IMR-90 (cell line): ENCODE results near the gene SCARF2. TPM values are rescaled to one million over a fixed set of nuclear protein-coding genes. Genes with fewer than 3 reads are reported as not detected.

ENCODE experiments used
- ATAC-seq: fragments of 200-7000 bp; cut with Tn5 transposase; 2 replicates; pipeline ENCODE4 v1.9.1; 2020; ENCODE audit warnings: low read depth, mild to moderate bottlenecking, moderate library complexity
- BruUV-seq: library from RNA; stranded (reverse); fragments of 400-500 nt; replicated peaks from 2 replicates; lab custom pipeline; 2021; lab: Mats Ljungman, UMichigan
- CTCF ChIA-PET: fragments of 300-600 bp; formaldehyde crosslinking; extraction: SDS; loops from one replicate; lab custom pipeline; 2021; ENCODE audit warnings: antibody characterized with exemption; lab: Yijun Ruan, JAX
- POLR2A ChIA-PET: fragments of 300-600 bp; sonication (Branson Sonifier 250); formaldehyde crosslinking; loops from one replicate; lab custom pipeline; 2022; ENCODE audit warnings: antibody characterized with exemption; ENCODE audit not compliant: unreplicated experiment; lab: Charles Lee
- DNase-seq: peaks from one replicate; pipeline ENCODE4 v3.0.0; 2013
- H2AFZ ChIP-seq: replicated peaks from 2 replicates; pipeline ENCODE3; 2013; ENCODE audit warnings: low read length, mild to moderate bottlenecking; ENCODE audit not compliant: poor library complexity
- H2AK5ac ChIP-seq: 2 replicates; pipeline ENCODE4 v1.6.1; 2013; ENCODE audit warnings: low read depth, low read length, inconsistent platforms
- H2AK9ac ChIP-seq: replicated peaks from 2 replicates; pipeline ENCODE3; 2013; ENCODE audit warnings: mild to moderate bottlenecking, low read depth, low read length, moderate library complexity; ENCODE audit not compliant: poor library complexity
- H2BK120ac ChIP-seq: 2 replicates; pipeline ENCODE4 v1.6.1; 2013; ENCODE audit warnings: low read depth, low read length, inconsistent platforms
- H2BK15ac ChIP-seq: 3 replicates; pipeline ENCODE4 v1.6.1; 2013; ENCODE audit warnings: low read depth, low read length, inconsistent platforms
- H2BK20ac ChIP-seq: 2 replicates; pipeline ENCODE4 v1.6.1; 2013; ENCODE audit warnings: low read depth, mild to moderate bottlenecking, inconsistent platforms, low read length, moderate library complexity
- H2BK5ac ChIP-seq: 2 replicates; pipeline ENCODE4 v1.6.1; 2013; ENCODE audit warnings: mild to moderate bottlenecking, low read depth, low read length, inconsistent platforms; ENCODE audit not compliant: poor library complexity, severe bottlenecking
- H3K14ac ChIP-seq: replicated peaks from 2 replicates; pipeline ENCODE4 v1.6.1; 2013; ENCODE audit warnings: low read depth, low read length, inconsistent platforms
- H3K18ac ChIP-seq: 2 replicates; pipeline ENCODE4 v1.6.1; 2013; ENCODE audit warnings: low read depth, low read length, control low read depth
- H3K23ac ChIP-seq: 2 replicates; pipeline ENCODE4 v1.6.1; 2013; ENCODE audit warnings: low read depth, low read length, inconsistent platforms
- H3K27ac ChIP-seq: 2 replicates; pipeline ENCODE4 v1.5.1; 2013; ENCODE audit warnings: mild to moderate bottlenecking, control low read depth, low read length; ENCODE audit not compliant: insufficient read depth
- H3K27me3 ChIP-seq: 2 replicates; pipeline ENCODE4 v1.6.1; 2013; ENCODE audit warnings: low read length; ENCODE audit not compliant: control insufficient read depth, insufficient read depth
- H3K36me3 ChIP-seq: 2 replicates; pipeline ENCODE4 v1.6.1; 2013; ENCODE audit warnings: low read length, mixed read lengths; ENCODE audit not compliant: control insufficient read depth, insufficient read depth
- H3K4ac ChIP-seq: 2 replicates; pipeline ENCODE4 v1.6.1; 2013; ENCODE audit warnings: low read depth, low read length, inconsistent platforms
- H3K4me1 ChIP-seq: 2 replicates; pipeline ENCODE4 v1.6.1; 2013; ENCODE audit warnings: low read length, mixed read lengths; ENCODE audit not compliant: control insufficient read depth, insufficient read depth
- H3K4me2 ChIP-seq: 2 replicates; pipeline ENCODE4 v1.6.1; 2013; ENCODE audit warnings: low read depth, mild to moderate bottlenecking, control low read depth, low read length, moderate library complexity
- H3K4me3 ChIP-seq: 2 replicates; pipeline ENCODE4 v1.5.1; 2013; ENCODE audit warnings: low read depth, mild to moderate bottlenecking, control low read depth, low read length, moderate library complexity; ENCODE audit not compliant: insufficient read depth
- H3K56ac ChIP-seq: 2 replicates; pipeline ENCODE4 v1.6.1; 2013; ENCODE audit warnings: low read length, inconsistent platforms; ENCODE audit not compliant: insufficient read depth; ENCODE audit errors: extremely low read depth
- H3K79me1 ChIP-seq, 2 experiments: 2 replicates each; pipeline ENCODE4 v1.6.1; 2013; ENCODE audit warnings: low read length in 2 of 2, inconsistent platforms in 1 of 2, low read depth in 1 of 2
- H3K9ac ChIP-seq: 2 replicates; pipeline ENCODE4 v1.6.1; 2013; ENCODE audit warnings: low read depth, low read length, control low read depth
- H3K9me1 ChIP-seq: 2 replicates; pipeline ENCODE4 v1.6.1; 2013; ENCODE audit warnings: low read length, inconsistent platforms; ENCODE audit not compliant: insufficient read depth
- H3K9me3 ChIP-seq: 2 replicates; pipeline ENCODE4 v1.6.1; 2013; ENCODE audit warnings: low read length; ENCODE audit not compliant: control insufficient read depth, insufficient read depth
- H4K20me1 ChIP-seq: 2 replicates; pipeline ENCODE4 v1.6.1; 2013; ENCODE audit warnings: low read length, inconsistent platforms; ENCODE audit not compliant: insufficient read depth
- H4K5ac ChIP-seq: 2 replicates; pipeline ENCODE4 v1.6.1; 2013; ENCODE audit warnings: mild to moderate bottlenecking, low read depth, low read length, control low read depth
- H4K8ac ChIP-seq, 2 experiments: 2 replicates each; pipeline ENCODE4 v1.6.1; 2013; ENCODE audit warnings: low read depth in 2 of 2, low read length in 2 of 2, control low read depth in 1 of 2, inconsistent platforms in 1 of 2
- H4K91ac ChIP-seq: 2 replicates; pipeline ENCODE4 v1.6.1; 2013; ENCODE audit warnings: low read depth, low read length, inconsistent platforms; ENCODE audit not compliant: insufficient read depth
- BHLHE40 ChIP-seq: fragments of 150-350 bp; IDR thresholded peaks from 2 replicates; pipeline ENCODE4 v1.6.1; 2016; ENCODE audit warnings: mild to moderate bottlenecking, low read depth, low read length
- CEBPB ChIP-seq: IDR thresholded peaks from 2 replicates; pipeline ENCODE4 v1.6.1; 2012; ENCODE audit warnings: low read depth, low read length, improper control_type of control experiment
- ELK1 ChIP-seq: fragments of 150-350 bp; IDR thresholded peaks from 2 replicates; pipeline ENCODE4 v1.6.1; 2016; ENCODE audit warnings: low read depth, mild to moderate bottlenecking, low read length, moderate library complexity, borderline replicate concordance
- MAFK ChIP-seq: IDR thresholded peaks from 2 replicates; pipeline ENCODE4 v1.6.1; 2012; ENCODE audit warnings: low read depth, low read length, improper control_type of control experiment
- MAZ ChIP-seq: IDR thresholded peaks from 2 replicates; pipeline ENCODE4 v1.6.1; 2012; ENCODE audit warnings: low read depth, mild to moderate bottlenecking, low read length, improper control_type of control experiment, moderate library complexity, borderline replicate concordance
- RAD21 ChIP-seq: IDR thresholded peaks from 2 replicates; pipeline ENCODE4 v1.6.1; 2012; ENCODE audit warnings: low read length, improper control_type of control experiment
- SMC3 ChIP-seq: fragments of 150-350 bp; IDR thresholded peaks from 2 replicates; pipeline ENCODE4 v1.6.1; 2016; ENCODE audit warnings: low read depth, mild to moderate bottlenecking, antibody characterized with exemption, low read length, moderate library complexity
- WGBS, 2 experiments: methylation state at CpG; one replicate each; pipeline versions ENCODE4 v1.1.5 to v1.1.7; 2013; ENCODE audit warnings: missing lambda C conversion rate in 2 of 2; ENCODE audit not compliant: insufficient read length in 1 of 2; ENCODE audit errors: extremely low coverage in 2 of 2; 5-methylcytosine and 5-hydroxymethylcytosine counted together
- dilution Hi-C: fragments of 300-500 bp; cut with HindIII; formaldehyde crosslinking; loops from one replicate; pipeline ENCODE4 v1.14.3; 2018; ENCODE audit warnings: low sequenced_read_pairs; ENCODE audit not compliant: unreplicated experiment
- in situ Hi-C: fragments of 300-500 bp; cut with MboI; formaldehyde crosslinking; loops from 3 replicates; pipeline ENCODE4 v1.14.3; 2019; ENCODE audit warnings: low sequenced_read_pairs, inconsistent platforms, mixed read lengths
- intact Hi-C: fragments of 100-400 bp; cut with micrococcal nuclease; formaldehyde crosslinking; loops from 2 replicates; pipeline ENCODE4 v1.10.0; 2022
- polyA plus RNA-seq, 3 experiments: library from polyadenylated mRNA; depleted of rRNA; stranded (reverse); fragments of >200 nt; gene quantifications; 2 replicates each; pipeline ENCODE4 v1.2.3, GENCODE V29; 2012; ENCODE audit warnings: low replicate concordance in 1 of 3
- total RNA-seq: library from RNA; depleted of rRNA; stranded (reverse); fragments of >200 nt; gene quantifications from 2 replicates; pipeline ENCODE4 v1.2.3, GENCODE V29; 2012
- TF ChIP-seq, protein P1 (sequence below): conservative IDR thresholded peaks from 2 replicates; pipeline ENCODE4 v1.5.1; 2012; ENCODE audit warnings: mild to moderate bottlenecking, low read depth, low read length, improper control_type of control experiment

The SCARF2 gene
- total and polyA plus RNA-seq, 2 of the 4 experiments (the other 2 are of a cell fraction), result 3.4 to 37.0 TPM

DNA sequence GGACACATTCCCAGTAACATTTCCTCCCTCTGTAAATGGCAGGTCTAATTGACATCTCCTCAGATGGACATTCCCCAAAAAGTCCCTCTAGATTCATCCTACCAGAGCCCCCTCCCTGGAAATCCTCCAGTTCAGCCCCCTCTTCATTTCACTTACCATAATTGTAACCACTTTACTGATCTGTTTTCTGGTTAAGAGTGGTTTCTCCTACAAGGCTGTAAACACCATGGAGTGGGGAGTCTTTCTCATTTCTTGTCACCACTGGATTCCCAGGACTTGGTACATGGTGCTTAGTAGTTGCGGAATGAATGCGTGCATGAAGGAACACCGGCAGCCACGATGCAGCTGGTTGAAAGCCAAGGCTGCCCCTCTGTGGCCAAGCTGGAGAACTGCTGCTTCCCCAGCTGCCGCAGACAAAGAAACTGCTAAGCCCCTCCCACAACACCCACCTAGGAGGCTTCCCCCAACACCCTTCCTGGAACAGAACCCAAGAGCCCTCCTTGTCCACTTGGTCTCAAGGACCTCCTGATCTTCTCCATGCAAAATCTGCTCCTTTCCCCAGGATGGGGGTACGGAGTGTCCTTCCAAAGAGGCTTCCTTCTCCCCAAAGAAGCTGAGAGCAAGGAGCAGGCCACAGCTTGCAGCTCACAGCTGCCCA is 18.6 kb upstream of the SCARF2 start:
- Histone ChIP-seq H3K23ac (no peak overlapping the region), H2AK9ac (peak overlapping the region; percentile 66), H3K79me1 (peaks cover 0 to 12% of the 10 kb centered on the region in 2 experiments; a peak in 2 of 4 replicates), H3K4me1 (peaks cover 5% of the 10 kb centered on the region), H2BK5ac (no peak overlapping the region), H2BK20ac (no peak overlapping the region), H4K8ac (peak overlapping the region in 1 of 2 experiments; percentile 69; a peak in 1 of 4 replicates), H3K9ac (no peak overlapping the region), H2BK120ac (no peak overlapping the region), H3K4me2 (no peak overlapping the region), H3K4ac (no peak overlapping the region; the same call in 1 of the 2 replicates), H3K18ac (no peak overlapping the region), H3K9me3 (no peaks in the 10 kb centered on the region), H4K20me1 (no peaks in the 10 kb centered on the region), H4K5ac (no peak overlapping the region; the same call in 1 of the 2 replicates), H3K4me3 (no peak overlapping the region), H3K27ac (no peak overlapping the region), H3K36me3 (peaks cover 21% of the 10 kb centered on the region), H4K91ac (no peak overlapping the region), H2BK15ac (no peak overlapping the region), H3K27me3 (no peaks in the 10 kb centered on the region), H3K56ac (no peak overlapping the region), H3K14ac (0 out of 2 replicates have a peak overlapping the region, but pooled peaks have one; percentile 21), H2AK5ac (no peak overlapping the region), H3K9me1 (no peaks in the 10 kb centered on the region), H2AFZ (peak overlapping the region; percentile 73)
- ChIA-PET CTCF (interaction anchor here (0.5 to 1.4 kb wide), 4 partner anchors 9 to 38 kb away, joined by 3 to 12 read pairs (median 5); no protein-coding TSS in a partner anchor), POLR2A (no interaction called here)
- no TSS peak for BruUV-seq
- in situ Hi-C loops, result loop anchor here (10.0 kb wide), 2 partner anchors 61 to 301 kb away; partner anchors contain the start of genes CCDC188 and ZNF74
- TF ChIP-seq MAFK (no peak), RAD21 (peak; percentile 97), BHLHE40 (no peak), SMC3 (peak; percentile 91), ELK1 (no peak), CEBPB (peak; percentile 57; the same call in 1 of the 2 replicates), MAZ (peak; percentile 35; the same call in 1 of the 2 replicates)
- TF ChIP-seq, protein P1, sequence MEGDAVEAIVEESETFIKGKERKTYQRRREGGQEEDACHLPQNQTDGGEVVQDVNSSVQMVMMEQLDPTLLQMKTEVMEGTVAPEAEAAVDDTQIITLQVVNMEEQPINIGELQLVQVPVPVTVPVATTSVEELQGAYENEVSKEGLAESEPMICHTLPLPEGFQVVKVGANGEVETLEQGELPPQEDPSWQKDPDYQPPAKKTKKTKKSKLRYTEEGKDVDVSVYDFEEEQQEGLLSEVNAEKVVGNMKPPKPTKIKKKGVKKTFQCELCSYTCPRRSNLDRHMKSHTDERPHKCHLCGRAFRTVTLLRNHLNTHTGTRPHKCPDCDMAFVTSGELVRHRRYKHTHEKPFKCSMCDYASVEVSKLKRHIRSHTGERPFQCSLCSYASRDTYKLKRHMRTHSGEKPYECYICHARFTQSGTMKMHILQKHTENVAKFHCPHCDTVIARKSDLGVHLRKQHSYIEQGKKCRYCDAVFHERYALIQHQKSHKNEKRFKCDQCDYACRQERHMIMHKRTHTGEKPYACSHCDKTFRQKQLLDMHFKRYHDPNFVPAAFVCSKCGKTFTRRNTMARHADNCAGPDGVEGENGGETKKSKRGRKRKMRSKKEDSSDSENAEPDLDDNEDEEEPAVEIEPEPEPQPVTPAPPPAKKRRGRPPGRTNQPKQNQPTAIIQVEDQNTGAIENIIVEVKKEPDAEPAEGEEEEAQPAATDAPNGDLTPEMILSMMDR, result peak; percentile 97
- no CpG with 5 or more reads among the region's 6 CpGs for WGBS, 2 experiments
- ATAC-seq (peak; percentile 97), DNase-seq (peak; percentile 86)
- intact Hi-C loops, result loop anchor here (1.0 to 5.0 kb wide), 3 partner anchors 38 to 299 kb away; partner anchors contain the start of gene KLHL22
- dilution Hi-C loops, result no loop called here
